Adipocyte (in vitro differentiated cells): ENCODE results near the gene CCDC182.

Experiments used
- DNase-seq: peaks from one replicate; pipeline ENCODE4 v3.0.0-alpha.2; 2015; ENCODE audit warnings: low read depth
- H3K27me3 ChIP-seq: replicated peaks from 2 replicates; pipeline ENCODE4 v1.7.0; 2013; ENCODE audit warnings: mild to moderate bottlenecking, low read length, moderate library complexity; ENCODE audit not compliant: control insufficient read depth, insufficient read depth
- H3K36me3 ChIP-seq: 2 replicates; pipeline ENCODE4 v1.7.0; 2013; ENCODE audit warnings: low read length, mild to moderate bottlenecking, moderate library complexity; ENCODE audit not compliant: control insufficient read depth, insufficient read depth, severe bottlenecking
- H3K4me1 ChIP-seq: 2 replicates; pipeline ENCODE4 v1.7.0; 2013; ENCODE audit warnings: mild to moderate bottlenecking, low read length, moderate library complexity; ENCODE audit not compliant: control insufficient read depth, insufficient read depth
- H3K4me3 ChIP-seq: 2 replicates; pipeline ENCODE4 v1.7.0; 2013; ENCODE audit warnings: mild to moderate bottlenecking, low read length, moderate library complexity
- H3K9ac ChIP-seq: 2 replicates; pipeline ENCODE4 v1.7.0; 2013; ENCODE audit warnings: mild to moderate bottlenecking, low read length, moderate library complexity
- H3K9me3 ChIP-seq: 2 replicates; pipeline ENCODE4 v1.7.0; 2013; ENCODE audit warnings: mild to moderate bottlenecking, low read length, moderate library complexity; ENCODE audit not compliant: control insufficient read depth

Gene CCDC182

DNA sequence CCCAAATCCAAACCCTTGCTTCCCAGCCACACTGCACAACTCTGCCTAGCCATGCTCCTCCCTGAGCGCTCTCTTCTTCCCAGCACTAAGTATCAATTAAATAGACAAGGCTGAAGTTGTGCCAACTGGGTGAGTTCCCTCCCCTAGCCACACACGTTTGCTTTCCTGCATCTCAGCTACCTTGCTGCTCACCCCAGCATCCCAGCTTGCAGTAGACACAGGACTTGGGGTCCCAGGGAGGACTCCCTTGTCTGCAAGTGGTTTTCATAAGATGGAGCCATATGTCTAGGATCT is 4.9 kb downstream of the CCDC182 start:
- no peak for DNase-seq
- H3K36me3 ChIP-seq, result no peaks in the 10 kb centered on the region
- peaks cover 76% of the 10 kb centered on the region for H3K27me3 ChIP-seq
- no peak overlapping the region for H3K4me3 ChIP-seq
- no peaks in the 10 kb centered on the region for H3K9me3 ChIP-seq
- H3K4me1 ChIP-seq, result no peaks in the 10 kb centered on the region
- no peak overlapping the region for H3K9ac ChIP-seq

- DNase-seq, result peak; percentile 52
Measured at GRCh38 chr17:57739402-57740234, 5.5 kb downstream of the CCDC182 start.

GRCh38 chr17:57737450-57737849 is 7.6 kb downstream of the CCDC182 start:
- Histone ChIP-seq H3K9ac (no peak overlapping the region), H3K4me1 (no peaks in the 10 kb centered on the region), H3K4me3 (no peak overlapping the region), H3K27me3 (peaks cover 67% of the 10 kb centered on the region), H3K36me3 (no peaks in the 10 kb centered on the region), H3K9me3 (no peaks in the 10 kb centered on the region)
- no peak for DNase-seq

More at GRCh38 chr17:57739402-57740234, 5.5 kb downstream of the CCDC182 start:
- Histone ChIP-seq H3K27me3 (peaks cover 75% of the 10 kb centered on the region), H3K4me1 (no peaks in the 10 kb centered on the region), H3K9me3 (no peaks in the 10 kb centered on the region), H3K4me3 (no peak overlapping the region), H3K9ac (no peak overlapping the region), H3K36me3 (no peaks in the 10 kb centered on the region)

DNA sequence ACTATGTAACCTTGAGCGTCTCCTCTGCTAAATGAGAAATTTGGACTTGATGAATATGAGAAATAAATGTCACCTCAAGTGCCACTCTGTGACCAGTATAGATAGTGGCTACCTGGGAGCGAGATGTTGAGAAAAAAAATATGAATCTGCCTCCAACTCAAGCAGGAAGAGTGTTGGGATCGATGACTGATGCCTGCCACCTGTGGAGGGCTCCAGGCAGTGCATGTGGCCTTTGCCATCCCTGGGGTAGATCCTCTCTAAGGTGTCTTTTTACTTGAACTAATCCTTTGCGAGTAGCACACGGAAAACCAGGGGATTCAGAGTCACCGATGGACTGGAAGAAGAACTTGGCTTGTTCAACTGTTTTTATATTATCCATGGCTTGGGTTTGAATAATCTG is 9.4 kb downstream of the CCDC182 start:
- Histone ChIP-seq H3K9ac (no peak overlapping the region), H3K4me1 (no peaks in the 10 kb centered on the region), H3K4me3 (no peak overlapping the region), H3K36me3 (no peaks in the 10 kb centered on the region), H3K9me3 (peaks cover 2% of the 10 kb centered on the region), H3K27me3 (peaks cover 69% of the 10 kb centered on the region)
- DNase-seq, result no peak

- Histone ChIP-seq H3K4me1 (no peaks in the 10 kb centered on the region), H3K27me3 (peaks cover 71% of the 10 kb centered on the region), H3K9me3 (peaks cover 4% of the 10 kb centered on the region), H3K36me3 (no peaks in the 10 kb centered on the region), H3K9ac (no peak overlapping the region), H3K4me3 (no peak overlapping the region)
- no peak for DNase-seq
Measured at GRCh38 chr17:57735230-57735629, 9.9 kb downstream of the CCDC182 start.

- H3K4me3 ChIP-seq, result no peak overlapping the region
- peaks cover 4% of the 10 kb centered on the region for H3K9me3 ChIP-seq
- no peak for DNase-seq
- peaks cover 71% of the 10 kb centered on the region for H3K27me3 ChIP-seq
- H3K36me3 ChIP-seq, result no peaks in the 10 kb centered on the region
- no peaks in the 10 kb centered on the region for H3K4me1 ChIP-seq
- no peak overlapping the region for H3K9ac ChIP-seq
Measured at GRCh38 chr17:57733085-57733484, 12.0 kb downstream of the CCDC182 start.

DNA sequence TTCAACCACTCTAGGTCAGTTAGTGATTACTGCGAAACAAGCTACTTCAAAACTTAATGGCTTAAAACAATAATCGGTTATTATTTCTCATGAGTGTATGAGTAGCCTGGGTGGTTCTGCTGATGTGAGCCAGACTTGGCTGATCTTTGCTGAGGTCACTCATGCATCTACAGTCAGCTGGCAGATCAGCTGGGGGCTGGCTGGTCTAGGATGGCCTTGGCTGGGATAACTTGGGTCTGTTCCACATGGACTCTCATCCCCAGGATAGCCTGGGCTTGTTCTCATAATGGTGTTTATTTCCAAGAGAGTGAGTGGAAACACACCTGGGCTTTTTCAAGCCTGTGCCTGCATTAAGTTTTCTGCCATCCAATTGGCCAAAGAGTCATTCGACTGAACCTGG is 13.0 kb downstream of the CCDC182 start:
- DNase-seq, result no peak
- Histone ChIP-seq H3K9me3 (peaks cover 4% of the 10 kb centered on the region), H3K4me1 (no peaks in the 10 kb centered on the region)

DNA sequence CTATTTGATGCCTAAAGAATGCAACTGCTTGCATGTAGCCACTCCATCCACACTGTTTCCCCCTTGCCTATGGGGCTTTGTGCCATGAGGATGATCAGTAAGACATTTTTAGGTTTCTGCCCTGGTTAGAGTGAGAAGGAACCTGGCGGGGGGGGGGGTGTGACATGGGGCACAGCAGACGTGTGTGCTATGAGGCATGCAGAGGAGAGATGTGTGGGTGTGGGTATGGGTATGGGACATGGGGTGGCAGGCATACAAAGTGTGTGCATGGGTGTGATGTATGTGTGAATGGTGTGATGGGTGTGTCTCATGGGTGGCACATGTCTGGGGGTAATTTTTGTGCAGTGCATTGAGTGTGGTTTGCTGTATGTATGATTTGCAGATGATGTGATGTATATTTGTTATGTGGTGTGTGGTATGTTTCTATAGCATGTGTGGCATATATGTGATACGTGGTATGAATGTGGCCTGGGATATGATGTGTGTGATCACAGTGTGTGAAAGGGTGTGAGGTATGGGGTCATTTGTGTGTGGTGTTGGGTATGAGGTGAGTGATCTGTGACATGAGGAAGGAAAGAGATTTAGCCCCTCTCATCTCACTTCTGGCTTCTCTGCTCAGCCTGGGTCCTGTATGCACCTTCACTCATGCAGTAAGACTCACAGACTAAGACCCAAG is 14.9 kb downstream of the CCDC182 start:
- H3K4me1 ChIP-seq, result no peaks in the 10 kb centered on the region
- peaks cover 73% of the 10 kb centered on the region for H3K27me3 ChIP-seq
- no peak overlapping the region for H3K4me3 ChIP-seq
- H3K36me3 ChIP-seq, result no peaks in the 10 kb centered on the region
- DNase-seq, result no peak
- H3K9ac ChIP-seq, result no peak overlapping the region
- H3K9me3 ChIP-seq, result peaks cover 4% of the 10 kb centered on the region

More for the DNA sequence above, 13.0 kb downstream of the CCDC182 start:
- Histone ChIP-seq H3K4me3 (no peak overlapping the region), H3K9ac (no peak overlapping the region), H3K36me3 (no peaks in the 10 kb centered on the region), H3K27me3 (peaks cover 74% of the 10 kb centered on the region)

GRCh38 chr17:57727630-57728175 is 17.4 kb downstream of the CCDC182 start:
- H3K9ac ChIP-seq, result no peak overlapping the region
- H3K9me3 ChIP-seq, result peaks cover 4% of the 10 kb centered on the region
- H3K4me1 ChIP-seq, result no peaks in the 10 kb centered on the region
- no peaks in the 10 kb centered on the region for H3K36me3 ChIP-seq
- peaks cover 78% of the 10 kb centered on the region for H3K27me3 ChIP-seq
- no peak for DNase-seq
- H3K4me3 ChIP-seq, result no peak overlapping the region

GRCh38 chr17:57726838-57727237 is 18.3 kb downstream of the CCDC182 start:
- Histone ChIP-seq H3K9ac (no peak overlapping the region), H3K36me3 (no peaks in the 10 kb centered on the region), H3K27me3 (peaks cover 84% of the 10 kb centered on the region), H3K4me3 (no peak overlapping the region), H3K4me1 (no peaks in the 10 kb centered on the region), H3K9me3 (peaks cover 4% of the 10 kb centered on the region)
- DNase-seq, result no peak

GRCh38 chr17:57726213-57726790 is 18.8 kb downstream of the CCDC182 start:
- Histone ChIP-seq H3K36me3 (no peaks in the 10 kb centered on the region), H3K9me3 (peaks cover 4% of the 10 kb centered on the region), H3K27me3 (peaks cover 79% of the 10 kb centered on the region), H3K4me3 (no peak overlapping the region), H3K4me1 (no peaks in the 10 kb centered on the region), H3K9ac (no peak overlapping the region)
- DNase-seq, result no peak
